GM08714 (cell line): ENCODE measurements around the gene CALM3.
"Not testable (repeated sequence)": the region's sequence is repeated elsewhere in the genome, so short reads cannot be mapped to it uniquely, and the experiment has no call there.

ENCODE experiments used
- H3K4me3 ChIP-seq: fragments of 200-500 bp; sonication (Bioruptor generic); 2 replicates; pipeline ENCODE4 v1.5.1; 2014; ENCODE audit warnings: mild to moderate bottlenecking, low read length, inconsistent platforms
- ZNF274 ChIP-seq: IDR thresholded peaks from 2 replicates; pipeline ENCODE4 v1.6.1; 2012; ENCODE audit warnings: mild to moderate bottlenecking, low read depth, low read length

The CALM3 gene

GRCh38 chr19:46601318-46602224 is at the start of gene CALM3:
Gene CALM3 (plus strand): TSS chr19:46601330. CDS start chr19:46601435, 105 bp downstream.
- peak within 1 kb of the TSS; percentile 97 for H3K4me3 ChIP-seq
- no peak for TF ChIP-seq ZNF274

GRCh38 chr19:46552891-46553290 is 48.2 kb upstream of the CALM3 start:
- TF ChIP-seq ZNF274 = no peak
- H3K4me3 ChIP-seq = no peak overlapping the region

GRCh38 chr19:46554161-46554560 is 47.0 kb upstream of the CALM3 start:
- TF ChIP-seq ZNF274 = no peak
- no peak overlapping the region for H3K4me3 ChIP-seq

- no peak overlapping the region for H3K4me3 ChIP-seq
- TF ChIP-seq ZNF274 = no peak
Measured at GRCh38 chr19:46555628-46556280, 45.4 kb upstream of the CALM3 start.

- not testable (repeated sequence) for H3K4me3 ChIP-seq
Measured at GRCh38 chr19:46556471-46556870, 44.7 kb upstream of the CALM3 start.

- no peak overlapping the region for H3K4me3 ChIP-seq
- no peak for TF ChIP-seq ZNF274
Measured at GRCh38 chr19:46559203-46559602, 41.9 kb upstream of the CALM3 start.

GRCh38 chr19:46559675-46560074 is 41.5 kb upstream of the CALM3 start:
- H3K4me3 ChIP-seq = not testable (repeated sequence)

- no peak for TF ChIP-seq ZNF274
- no peak overlapping the region for H3K4me3 ChIP-seq
Measured at GRCh38 chr19:46564701-46565100, 36.4 kb upstream of the CALM3 start.

- no peak for TF ChIP-seq ZNF274
- no peak overlapping the region for H3K4me3 ChIP-seq
Measured at GRCh38 chr19:46571495-46571894, 29.6 kb upstream of the CALM3 start.

- no peak overlapping the region for H3K4me3 ChIP-seq
- no peak for TF ChIP-seq ZNF274
Measured at GRCh38 chr19:46573679-46574498, 27.2 kb upstream of the CALM3 start.

GRCh38 chr19:46574533-46574932 is 26.6 kb upstream of the CALM3 start:
- TF ChIP-seq ZNF274 = no peak
- no peak overlapping the region for H3K4me3 ChIP-seq

GRCh38 chr19:46578450-46578849 is 22.7 kb upstream of the CALM3 start:
- no peak for TF ChIP-seq ZNF274
- H3K4me3 ChIP-seq = no peak overlapping the region

GRCh38 chr19:46579361-46579879 is 21.7 kb upstream of the CALM3 start:
- TF ChIP-seq ZNF274 = no peak
- H3K4me3 ChIP-seq = no peak overlapping the region

- no peak overlapping the region for H3K4me3 ChIP-seq
- TF ChIP-seq ZNF274 = no peak
Measured at GRCh38 chr19:46580247-46580646, 20.9 kb upstream of the CALM3 start.
